SIG-M5 treated with dmso at 0.1 percent for 504 hours (cell line): ENCODE results near the gene ERCC4.
A peak's percentile ranks its signal among the peaks of the same experiment; 100 is the strongest.

ENCODE experiments used
- DNase-seq: peaks from one replicate; lab custom pipeline; 2025; ENCODE audit not compliant: unreplicated experiment; lab: John Stamatoyannopoulos, UW

The ERCC4 gene

GRCh38 chr16:13945744-13946485, 26.0 kb downstream of the ERCC4 start:
- no peak for DNase-seq

DNA sequence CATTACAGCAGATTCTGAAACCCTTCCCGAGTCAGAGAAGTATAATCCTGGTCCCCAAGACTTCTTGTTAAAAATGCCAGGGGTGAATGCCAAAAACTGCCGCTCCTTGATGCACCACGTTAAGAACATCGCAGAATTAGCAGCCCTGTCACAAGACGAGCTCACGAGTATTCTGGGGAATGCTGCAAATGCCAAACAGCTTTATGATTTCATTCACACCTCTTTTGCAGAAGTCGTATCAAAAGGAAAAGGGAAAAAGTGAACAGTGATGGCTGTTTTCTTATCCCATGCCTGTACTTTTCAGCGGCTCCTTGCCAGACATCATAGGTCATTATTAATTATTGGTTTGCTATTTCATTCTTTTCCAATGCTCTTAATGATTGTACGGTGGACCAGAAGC, 28.1 kb downstream of the ERCC4 start:
- DNase-seq = no peak

- no peak for DNase-seq
Measured at GRCh38 chr16:13950821-13951547, 31.0 kb downstream of the ERCC4 start.

- no peak for DNase-seq
Measured at GRCh38 chr16:13951611-13952010, 31.7 kb downstream of the ERCC4 start.

DNA sequence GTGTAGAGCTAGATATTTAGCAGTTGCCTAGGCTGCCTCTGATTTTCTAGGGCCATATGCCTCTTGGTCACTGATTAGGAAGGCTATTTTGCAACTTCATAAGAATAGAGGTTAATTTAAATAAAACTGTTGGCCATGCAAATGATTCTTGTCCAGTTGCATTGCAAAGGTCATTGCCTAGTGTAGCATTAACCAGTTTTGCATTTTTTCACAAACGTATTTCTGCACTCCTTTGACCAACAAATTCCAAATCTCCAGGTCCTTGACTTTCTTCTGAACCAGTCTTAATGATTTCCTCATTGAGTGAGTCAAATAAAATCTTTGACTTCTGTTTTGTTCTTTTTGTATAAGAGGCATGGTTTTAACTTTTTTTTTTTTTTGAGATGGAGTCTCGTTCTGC, 33.5 kb downstream of the ERCC4 start:
- no peak for DNase-seq

- DNase-seq = no peak
Measured at GRCh38 chr16:13956635-13957196, 36.8 kb downstream of the ERCC4 start.

DNA sequence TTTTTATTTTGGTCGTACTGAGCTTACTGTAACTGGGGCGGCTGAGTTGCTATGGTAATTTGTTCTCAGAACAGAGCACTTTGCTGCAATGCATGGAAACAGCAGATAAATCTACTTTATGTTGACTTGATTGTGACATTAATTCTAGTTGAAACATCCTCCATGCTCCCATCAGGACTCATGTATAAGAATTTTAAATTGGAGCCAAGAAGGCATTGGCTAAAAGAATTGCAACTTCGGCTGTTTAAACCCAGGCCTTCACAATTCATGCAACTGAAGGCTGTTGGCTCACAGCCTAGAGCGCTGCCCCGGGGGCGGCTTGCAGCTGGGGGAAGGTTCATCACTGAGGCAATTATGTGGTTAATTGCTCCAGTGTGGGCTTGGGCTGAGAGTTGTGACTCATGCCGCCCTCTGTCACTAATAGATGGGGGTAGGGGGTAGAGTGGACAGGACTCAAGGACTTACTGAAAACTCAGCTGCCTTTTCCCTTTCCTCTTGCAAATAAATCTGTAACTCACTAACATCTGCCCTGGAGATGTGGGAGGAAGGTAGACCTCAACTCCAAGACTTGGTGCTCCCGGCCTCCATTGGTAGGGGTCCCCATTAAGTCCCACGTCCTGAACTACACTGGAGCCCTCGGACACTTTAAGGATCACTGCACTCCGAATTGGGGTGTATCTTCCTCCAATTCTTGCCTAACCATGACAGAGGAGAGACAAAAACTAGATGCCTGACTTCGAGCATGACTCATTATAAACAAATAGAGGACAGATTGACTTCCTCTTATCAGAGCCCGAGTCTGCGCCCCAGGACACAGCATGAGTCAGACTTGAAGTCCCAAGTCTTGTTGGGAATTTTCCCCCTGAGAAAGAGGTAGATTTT, 37.5 kb downstream of the ERCC4 start:
- peak; percentile 93 for DNase-seq

- DNase-seq = no peak
Measured at GRCh38 chr16:13958474-13958873, 38.5 kb downstream of the ERCC4 start.

DNA sequence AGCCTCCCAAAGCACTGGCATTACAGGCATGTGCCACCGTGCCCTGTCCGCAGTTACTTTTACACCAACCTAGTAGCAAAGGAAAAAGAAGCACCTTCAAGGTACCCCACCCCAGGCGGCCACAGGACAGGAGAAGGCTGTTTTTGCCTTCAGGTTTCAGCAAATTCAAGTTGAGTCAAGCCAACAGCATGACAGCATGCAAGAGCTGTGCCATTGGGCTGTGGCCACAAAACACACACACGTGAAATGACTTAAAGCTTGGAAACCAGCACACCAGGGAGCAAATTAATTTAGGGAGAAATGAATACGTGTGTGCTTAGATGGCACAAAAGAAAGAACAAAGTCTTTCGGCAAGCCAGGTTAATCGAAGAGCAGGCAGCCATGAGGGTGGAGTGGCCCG, 39.7 kb downstream of the ERCC4 start:
- DNase-seq = no peak

GRCh38 chr16:13961099-13961811, 41.3 kb downstream of the ERCC4 start:
- DNase-seq = no peak

GRCh38 chr16:13962232-13962631, 42.3 kb downstream of the ERCC4 start:
- no peak for DNase-seq

- no peak for DNase-seq
Measured at GRCh38 chr16:13968835-13969234, 48.9 kb downstream of the ERCC4 start.

DNA sequence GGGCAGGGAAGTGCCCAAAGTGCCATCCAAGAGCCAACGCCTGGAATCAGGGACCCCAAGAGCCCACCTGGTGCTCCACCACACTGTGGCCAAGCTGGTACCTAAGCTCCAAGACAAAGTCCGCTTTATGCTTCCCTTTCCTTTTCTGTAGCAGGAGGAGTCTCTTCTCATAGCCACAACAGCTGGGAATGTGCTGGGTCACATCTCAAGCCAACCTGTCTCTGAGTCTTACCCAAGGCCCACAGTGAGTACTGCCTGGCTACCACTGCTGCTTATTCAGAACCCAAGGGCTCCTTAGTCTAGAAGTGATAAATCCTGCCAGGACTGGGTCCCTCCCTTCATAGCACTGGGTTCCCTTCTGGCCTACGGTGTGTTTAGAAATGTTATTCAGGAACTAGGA, 49.8 kb downstream of the ERCC4 start:
- DNase-seq = no peak

DNA sequence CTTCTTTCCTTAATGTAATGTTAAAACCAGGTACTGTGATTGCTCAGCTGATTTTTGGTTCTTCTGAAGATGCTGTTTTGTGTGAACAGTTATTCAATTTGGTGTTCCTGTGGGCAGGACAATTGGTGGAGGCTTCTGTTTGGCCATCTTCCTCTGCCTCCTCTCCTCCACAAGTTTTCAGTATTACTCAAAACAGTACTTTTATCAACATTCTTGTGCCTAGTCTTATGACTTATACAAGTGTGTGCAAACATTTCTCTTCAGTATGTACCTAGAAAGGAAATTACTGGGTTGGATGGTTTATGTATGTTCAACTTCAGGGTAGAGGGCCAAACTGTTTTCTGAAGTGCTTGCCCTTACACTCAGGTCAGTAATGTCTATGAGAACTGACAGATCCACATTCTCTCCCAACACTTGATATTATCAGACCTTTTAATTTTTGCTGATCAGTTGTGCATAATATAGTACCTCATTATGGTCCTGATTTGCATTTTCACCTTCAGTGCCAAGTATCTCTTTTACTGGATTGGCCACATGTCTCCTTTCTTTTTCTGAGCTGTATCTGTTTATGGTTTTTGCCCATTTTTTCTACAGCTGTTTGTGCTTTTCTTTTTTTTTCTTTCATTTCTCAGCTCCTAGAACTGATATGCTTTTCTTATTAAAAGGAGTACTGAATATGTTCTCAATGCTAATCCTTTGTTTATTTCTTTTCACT, 50.9 kb downstream of the ERCC4 start:
- DNase-seq = no peak

DNA sequence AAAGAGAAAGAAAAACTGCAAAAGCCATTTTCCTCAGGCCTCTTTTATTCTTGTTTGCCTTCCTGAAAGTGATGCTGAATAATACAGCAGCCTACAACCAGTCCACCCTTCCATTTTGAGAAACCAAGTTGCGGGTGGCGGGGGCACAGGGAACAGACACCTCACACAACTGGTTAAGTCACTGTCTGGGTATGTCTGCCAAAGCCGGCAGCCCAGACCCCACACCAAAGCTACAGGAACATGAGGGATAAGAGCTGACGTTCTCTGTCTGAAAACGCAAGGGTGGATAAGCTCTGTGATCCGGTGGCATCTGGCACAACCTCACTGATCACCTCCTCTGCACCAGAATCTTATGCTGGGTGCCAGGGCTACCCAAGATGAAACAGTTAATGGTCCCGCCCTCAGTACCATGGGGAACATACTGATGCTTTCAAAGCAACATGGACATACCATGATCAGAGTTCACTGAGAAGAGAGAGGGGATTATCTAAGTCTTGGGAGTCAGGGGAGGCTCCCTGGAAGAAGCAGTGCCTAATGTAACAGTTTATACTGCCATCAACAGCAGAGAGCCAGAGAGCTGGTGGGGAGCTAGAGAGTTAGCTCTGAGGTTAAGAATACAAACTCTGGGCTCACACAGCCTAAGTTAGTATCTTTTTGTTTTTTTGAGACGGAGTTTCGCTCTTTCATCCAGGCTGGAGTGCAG, 53.5 kb downstream of the ERCC4 start:
- DNase-seq = no peak

DNA sequence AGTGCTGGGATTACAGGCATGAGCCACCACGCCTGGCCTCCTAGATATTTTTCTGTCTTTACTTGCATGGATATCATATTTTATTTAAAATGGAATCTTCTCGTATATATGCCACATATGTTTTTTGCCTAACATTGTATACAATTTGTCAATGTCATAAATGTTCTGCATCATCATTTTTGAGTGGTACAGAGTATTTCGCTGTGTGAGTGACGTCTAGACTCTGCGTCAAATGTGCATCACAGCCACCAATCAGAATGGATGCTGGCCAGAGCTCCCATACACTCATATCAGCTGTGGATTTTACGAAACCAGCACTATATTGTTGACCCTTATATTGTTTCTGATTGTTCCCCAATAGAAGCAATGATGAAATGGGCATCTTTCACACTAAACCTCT, 57.2 kb downstream of the ERCC4 start:
- DNase-seq = no peak

- no peak for DNase-seq
Measured at GRCh38 chr16:13982451-13982850, 62.5 kb downstream of the ERCC4 start.

GRCh38 chr16:13983625-13984024, 63.7 kb downstream of the ERCC4 start:
- DNase-seq = no peak

DNA sequence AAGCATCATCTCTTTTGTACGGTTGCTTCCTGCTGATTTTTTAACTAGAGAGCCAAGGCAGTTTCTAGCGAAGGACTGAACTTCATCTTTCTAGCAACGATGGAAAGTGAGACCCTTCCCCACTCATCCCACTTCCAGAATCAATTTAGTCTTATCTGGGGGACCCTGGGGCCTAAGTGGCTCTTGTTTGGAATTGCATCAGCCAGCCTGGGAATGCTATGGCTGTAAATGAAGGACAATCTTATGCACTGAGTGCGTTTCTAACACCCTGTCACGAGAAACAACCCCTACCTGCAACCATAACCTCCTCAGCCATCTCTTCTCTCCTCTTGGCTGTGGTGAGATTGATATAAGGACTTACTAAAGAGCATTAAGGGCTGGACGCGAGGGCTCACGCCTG, 64.8 kb downstream of the ERCC4 start:
- DNase-seq = no peak

GRCh38 chr16:13988038-13988437, 68.1 kb downstream of the ERCC4 start:
- DNase-seq = no peak
